ENCODE measurements around the gene TBC1D25.
"Not testable (repeated sequence)": the region's sequence is repeated elsewhere in the genome, so short reads cannot be mapped to it uniquely, and the experiment has no call there.

Gene TBC1D25

GRCh38 chrX:48516285-48516684, 23.2 kb upstream of the TBC1D25 start:
- no peak for DNase-seq

- DNase-seq: no peak
Observed at GRCh38 chrX:48516987-48517386, 22.5 kb upstream of the TBC1D25 start.

- not testable (repeated sequence) for DNase-seq
Observed at GRCh38 chrX:48519481-48519880, 20.0 kb upstream of the TBC1D25 start.

- no peak for DNase-seq
Observed at GRCh38 chrX:48520455-48520854, 19.1 kb upstream of the TBC1D25 start.

GRCh38 chrX:48520976-48521352, 18.6 kb upstream of the TBC1D25 start:
- no peak for DNase-seq

GRCh38 chrX:48521353-48522243, 17.9 kb upstream of the TBC1D25 start, which contains the start of gene EBP:
Gene EBP, plus strand, starts transcription at chrX:48521808. Its CDS starts 1,964 bp downstream, at chrX:48523772.
- DNase-seq: peak; percentile 88

GRCh38 chrX:48522291-48522690, 17.2 kb upstream of the TBC1D25 start:
- no peak for DNase-seq

- no peak for DNase-seq
Observed at GRCh38 chrX:48523682-48524081, 15.8 kb upstream of the TBC1D25 start.

- not testable (repeated sequence) for DNase-seq
Observed at GRCh38 chrX:48525853-48526252, 13.7 kb upstream of the TBC1D25 start.

GRCh38 chrX:48530736-48531135, 8.8 kb upstream of the TBC1D25 start:
- DNase-seq: no peak

- no peak for DNase-seq
Observed at GRCh38 chrX:48531358-48531959, 8.1 kb upstream of the TBC1D25 start.

GRCh38 chrX:48532161-48532560, 7.4 kb upstream of the TBC1D25 start:
- no peak for DNase-seq

- DNase-seq: no peak
Observed at GRCh38 chrX:48533165-48533564, 6.3 kb upstream of the TBC1D25 start.

- DNase-seq: peak; percentile 7
Observed at GRCh38 chrX:48538641-48539344, 721 bp upstream of the TBC1D25 start.

- DNase-seq: peak; percentile 16
Observed at GRCh38 chrX:48540028-48540375, 488 bp downstream of the TBC1D25 start.

GRCh38 chrX:48540480-48540879, 966 bp downstream of the TBC1D25 start:
- DNase-seq: no peak

GRCh38 chrX:48541140-48541814, 1.8 kb downstream of the TBC1D25 start:
- no peak for DNase-seq

GRCh38 chrX:48548871-48549270, 9.4 kb downstream of the TBC1D25 start:
- DNase-seq: no peak

- not testable (repeated sequence) for DNase-seq
Observed at GRCh38 chrX:48555731-48556325, 16.3 kb downstream of the TBC1D25 start.

GRCh38 chrX:48558271-48558670, 18.8 kb downstream of the TBC1D25 start:
- DNase-seq: no peak

- no peak for DNase-seq
Observed at GRCh38 chrX:48559636-48560035, 20.1 kb downstream of the TBC1D25 start.

GRCh38 chrX:48560056-48560455, 20.5 kb downstream of the TBC1D25 start:
- DNase-seq: no peak

- DNase-seq: no peak
Observed at GRCh38 chrX:48560681-48561080, 21.2 kb downstream of the TBC1D25 start.

All from activated CD4-positive, alpha-beta T cell treated with anti-CD3 and anti-CD28 coated beads for 1 hour (primary cell).